NCI-H446 (cell line): Measurements from ENCODE around the gene CHST3.
"Not testable (repeated sequence)": the region's sequence is repeated elsewhere in the genome, so short reads cannot be mapped to it uniquely, and the experiment has no call there.

Experiments used
- DNase-seq, 2 experiments: peaks; one replicate each; lab custom pipeline; 2025; lab: John Stamatoyannopoulos, UW

The CHST3 gene

DNA sequence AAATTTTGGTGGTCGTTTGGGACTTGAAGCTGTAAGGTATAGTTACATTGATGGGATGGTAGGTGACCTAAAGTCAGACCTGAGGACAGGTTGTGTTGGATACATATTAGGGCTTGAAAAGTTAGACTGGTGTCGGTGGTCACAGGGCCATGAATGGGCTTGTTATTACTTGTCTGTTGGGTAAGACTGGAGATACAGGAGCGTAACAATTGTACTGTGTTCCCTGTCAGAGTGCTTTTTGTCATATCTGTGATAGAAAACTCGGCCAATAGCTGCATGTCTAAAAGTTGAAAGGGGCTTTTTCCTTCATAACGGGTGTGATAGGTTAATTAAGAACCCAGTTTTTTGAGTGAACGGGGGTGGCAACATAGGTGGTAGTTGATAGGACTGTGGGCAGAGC is 13.5 kb upstream of the CHST3 start:
- DNase-seq, result no peak

DNA sequence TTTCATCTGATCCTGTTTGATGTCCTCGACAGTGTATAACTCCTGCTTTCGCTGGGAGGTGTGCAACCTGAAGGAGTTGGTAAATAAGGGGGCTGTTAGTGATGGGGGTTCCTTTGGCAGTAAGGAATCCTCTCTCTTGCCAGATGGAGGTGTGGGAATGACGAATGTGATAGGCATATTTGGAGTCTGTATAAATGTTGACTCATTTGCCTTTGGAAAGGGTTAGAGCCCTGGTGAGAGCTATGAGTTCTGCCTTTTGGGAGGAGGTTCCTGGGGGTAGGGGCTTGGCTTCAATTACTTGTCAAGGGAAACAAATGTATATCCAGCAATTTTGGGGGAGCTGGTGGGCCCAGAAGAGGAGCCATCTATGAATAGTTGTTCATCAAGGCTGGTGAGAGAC is 11.4 kb upstream of the CHST3 start:
- no peak for DNase-seq

DNA sequence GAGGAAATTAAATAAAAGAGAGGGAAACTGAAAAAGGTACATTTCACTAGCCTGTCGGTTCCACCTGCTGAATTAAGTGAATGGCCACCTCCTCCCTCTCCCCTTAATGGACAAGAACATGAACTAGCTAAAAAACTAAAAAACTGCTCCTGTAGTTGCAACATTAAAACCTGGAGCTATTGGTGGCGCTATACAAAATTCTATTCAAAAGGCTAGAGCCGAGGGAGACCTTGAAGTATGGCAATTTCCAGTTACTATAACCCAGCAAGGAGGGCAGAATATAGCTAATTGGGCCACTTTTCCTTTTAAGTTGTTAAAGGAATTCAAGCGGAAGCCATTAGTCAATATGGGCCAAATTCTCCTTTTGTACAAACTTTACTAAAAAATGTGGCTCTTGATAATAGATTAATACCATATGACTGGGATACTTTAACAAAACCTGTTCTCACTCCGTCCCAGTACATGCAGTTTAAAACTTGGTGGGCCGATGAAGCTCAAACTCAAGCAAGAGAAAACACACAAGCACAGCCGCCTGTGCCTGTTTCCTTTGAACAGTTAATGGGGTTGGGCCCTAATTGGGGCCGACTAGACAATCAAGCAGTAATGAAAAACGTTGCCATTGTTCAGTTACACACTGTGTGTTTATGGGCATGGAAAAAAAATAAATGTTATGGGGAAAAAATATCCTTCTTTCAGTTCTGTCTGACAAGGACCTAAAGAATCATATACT is 6.5 kb upstream of the CHST3 start:
- DNase-seq, result no peak

DNA sequence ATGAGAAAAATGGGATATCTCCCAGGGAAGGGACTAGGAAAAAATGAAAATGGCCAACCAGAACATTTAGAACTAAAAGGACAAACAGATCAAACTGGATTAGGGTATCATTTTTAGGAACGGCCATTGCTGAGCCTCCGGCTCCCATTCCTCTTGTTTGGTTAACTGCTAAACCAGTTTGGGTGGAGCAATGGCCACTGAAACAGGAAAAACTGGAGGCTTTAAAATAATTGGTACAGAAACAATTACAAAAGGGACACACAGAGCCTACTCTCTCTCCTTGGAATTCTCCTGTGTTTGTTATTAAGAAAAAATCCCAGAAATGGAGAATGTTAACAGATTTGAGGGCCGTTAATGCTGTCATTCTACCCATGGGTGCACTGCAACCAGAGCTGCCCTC is 4.7 kb upstream of the CHST3 start:
- no peak for DNase-seq

DNA sequence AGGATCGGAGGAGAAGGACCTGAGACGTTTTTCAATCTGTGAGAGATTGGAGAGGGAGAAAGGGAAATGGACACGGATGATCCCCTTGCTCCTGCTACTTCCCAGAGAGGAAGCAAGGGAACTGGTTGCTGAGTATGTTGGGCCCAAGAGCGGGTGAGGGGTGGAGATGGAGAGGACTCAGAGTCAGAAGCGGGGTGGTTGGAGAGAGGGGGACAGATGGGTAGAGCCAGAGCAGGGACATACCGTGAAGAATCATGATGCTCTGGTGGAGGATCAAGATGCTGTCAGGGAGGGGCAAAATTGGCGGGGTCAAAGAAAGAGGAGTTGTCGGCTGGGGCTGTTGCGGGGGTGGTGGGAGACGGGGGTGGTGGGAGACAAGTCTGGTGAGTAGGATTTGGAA is 2.4 kb upstream of the CHST3 start:
- no peak for DNase-seq

- DNase-seq, result no peak
These were observed 1.3 kb upstream of the CHST3 start for GRCh38 chr10:71962901-71963300.

DNA sequence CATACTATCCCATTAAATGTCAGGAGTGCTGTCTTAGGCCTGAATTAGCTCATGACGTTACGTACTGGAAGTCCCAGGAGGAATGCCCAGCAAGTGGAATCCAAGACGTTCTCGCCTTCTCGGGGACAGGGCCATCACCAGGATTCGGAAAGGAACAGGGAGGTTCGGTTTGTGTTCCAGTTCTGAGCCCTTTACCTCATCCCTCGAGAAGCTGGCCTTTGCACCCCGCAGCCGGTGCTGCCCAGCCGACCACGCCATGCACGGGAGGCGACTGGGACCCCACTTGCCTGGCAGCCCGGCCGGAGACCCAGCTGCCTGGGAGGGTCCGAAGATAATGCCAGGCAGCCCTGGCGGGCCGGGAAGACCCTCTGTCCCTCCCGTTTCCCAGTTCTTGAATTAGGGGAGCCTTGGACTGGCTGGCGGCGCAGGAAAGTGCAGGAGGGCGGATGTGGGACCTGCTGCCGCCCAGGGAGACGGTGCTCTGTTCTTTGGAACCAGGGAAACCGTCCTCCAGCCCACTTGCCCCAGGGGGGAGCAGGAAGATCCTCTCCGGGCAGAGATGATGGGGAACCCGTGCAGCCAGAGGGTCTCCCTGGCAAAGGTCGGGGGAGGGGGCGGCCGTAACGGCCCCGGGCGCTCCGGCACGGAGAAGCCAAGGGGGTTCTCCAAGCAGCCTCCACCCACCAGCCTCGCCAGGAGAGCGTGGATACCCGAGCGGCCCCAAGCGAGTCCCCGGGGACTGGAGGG is 671 bp upstream of the CHST3 start:
- DNase-seq, result no peak

DNA sequence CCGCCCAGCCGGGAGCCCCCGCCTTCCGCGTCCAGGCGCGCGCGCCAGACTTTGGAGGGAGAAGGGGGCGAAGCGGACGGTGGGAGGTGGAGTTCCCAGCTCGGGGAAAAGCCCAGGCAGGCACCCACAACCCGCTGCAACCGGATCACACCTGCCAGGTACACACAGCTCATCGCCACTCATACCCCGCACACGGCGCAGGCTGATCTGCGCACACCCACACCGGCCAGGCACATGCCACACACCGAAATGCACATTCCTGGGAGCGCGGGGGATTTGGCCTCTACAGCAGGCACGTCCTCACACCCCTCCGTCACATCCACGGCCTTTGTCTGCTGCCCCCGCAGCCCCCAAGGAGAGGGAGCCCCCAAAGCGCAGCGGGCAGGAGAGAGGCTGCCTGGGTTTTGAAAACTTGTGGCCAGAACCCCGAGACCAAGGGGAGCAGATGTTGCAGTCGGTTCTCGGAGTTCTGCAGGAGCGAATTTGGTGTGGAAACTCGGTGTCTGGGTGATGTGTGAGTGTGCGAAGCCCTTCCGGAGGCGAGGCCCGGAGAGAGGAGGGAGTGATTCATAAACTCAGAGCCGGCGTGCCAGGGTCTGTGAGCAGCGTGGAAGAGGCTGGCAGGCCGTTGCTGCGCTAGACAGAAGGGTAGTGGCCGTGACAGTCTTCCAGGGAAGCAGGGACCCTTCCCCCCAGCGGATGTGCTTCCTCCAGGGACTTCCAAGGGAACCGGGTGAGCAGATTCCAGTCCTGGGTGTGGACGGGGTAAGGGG is 734 bp downstream of the CHST3 start:
- DNase-seq, result no peak

DNA sequence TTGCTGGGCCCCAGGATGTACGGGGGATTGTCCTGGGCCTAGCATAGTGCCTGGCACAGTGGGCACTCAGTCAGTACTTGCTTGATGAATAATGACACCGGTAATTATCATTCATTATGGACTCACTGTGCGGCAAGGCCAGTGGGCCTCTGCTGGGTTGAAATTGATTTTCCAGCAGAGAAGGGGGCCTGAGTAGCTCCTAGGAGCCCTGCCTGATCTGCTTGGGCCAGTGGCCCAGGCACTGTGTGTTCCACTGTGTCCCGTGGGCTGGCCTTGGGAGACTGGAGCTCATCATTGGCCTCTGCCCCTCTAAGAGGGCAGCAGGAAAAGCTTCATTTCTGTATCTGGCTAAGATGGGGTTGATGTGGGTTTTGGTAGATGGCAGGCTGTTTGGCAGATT is 1.4 kb downstream of the CHST3 start:
- DNase-seq, result no peak

DNA sequence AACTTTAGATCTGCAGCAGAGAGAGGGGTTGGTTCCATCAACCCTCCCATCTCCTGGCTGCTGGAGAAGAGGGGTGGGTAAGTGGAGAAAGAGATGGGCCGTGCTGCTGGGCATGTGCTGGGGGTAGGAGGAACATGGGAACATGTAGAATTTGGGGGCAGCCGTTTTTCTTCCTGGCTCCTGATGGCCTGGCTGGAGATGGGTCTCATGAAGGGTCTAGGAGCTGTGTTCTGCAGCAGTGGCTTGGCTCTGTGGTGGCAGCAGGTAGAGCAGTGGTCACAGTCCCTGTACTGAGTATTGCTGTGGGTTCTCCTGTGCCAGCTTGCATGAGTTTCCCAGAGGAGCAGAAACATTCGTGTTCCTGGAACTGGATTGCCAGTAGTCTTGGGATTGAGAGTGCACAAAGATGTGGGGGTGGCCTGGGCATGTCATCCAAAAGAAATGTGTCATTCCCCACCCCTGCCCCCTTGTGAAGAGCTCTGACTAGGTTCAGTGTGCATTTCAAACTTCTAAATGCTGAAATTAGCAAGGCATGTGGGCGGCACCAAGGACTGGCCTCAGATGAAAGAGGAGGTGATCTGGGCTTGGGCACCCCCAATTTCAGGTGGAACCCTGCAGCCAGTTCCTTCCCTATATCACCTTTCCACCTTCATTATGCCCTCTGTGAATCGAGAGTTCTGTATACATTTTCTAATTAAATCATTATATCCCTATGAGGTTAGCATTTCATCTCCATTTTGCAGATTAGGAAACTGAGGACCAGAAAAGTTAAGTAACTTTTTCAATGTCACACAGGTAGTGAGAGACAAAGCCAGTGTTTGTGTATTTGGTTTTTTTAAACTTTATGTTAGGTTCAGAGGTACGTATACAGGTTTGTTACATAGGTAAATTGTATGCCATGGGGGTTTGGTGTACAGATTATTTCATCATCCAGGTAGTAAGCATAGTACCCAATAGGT is 2.1 kb downstream of the CHST3 start:
- no peak for DNase-seq

GRCh38 chr10:71967958-71968357 is 3.8 kb downstream of the CHST3 start:
- not testable (repeated sequence) for DNase-seq

DNA sequence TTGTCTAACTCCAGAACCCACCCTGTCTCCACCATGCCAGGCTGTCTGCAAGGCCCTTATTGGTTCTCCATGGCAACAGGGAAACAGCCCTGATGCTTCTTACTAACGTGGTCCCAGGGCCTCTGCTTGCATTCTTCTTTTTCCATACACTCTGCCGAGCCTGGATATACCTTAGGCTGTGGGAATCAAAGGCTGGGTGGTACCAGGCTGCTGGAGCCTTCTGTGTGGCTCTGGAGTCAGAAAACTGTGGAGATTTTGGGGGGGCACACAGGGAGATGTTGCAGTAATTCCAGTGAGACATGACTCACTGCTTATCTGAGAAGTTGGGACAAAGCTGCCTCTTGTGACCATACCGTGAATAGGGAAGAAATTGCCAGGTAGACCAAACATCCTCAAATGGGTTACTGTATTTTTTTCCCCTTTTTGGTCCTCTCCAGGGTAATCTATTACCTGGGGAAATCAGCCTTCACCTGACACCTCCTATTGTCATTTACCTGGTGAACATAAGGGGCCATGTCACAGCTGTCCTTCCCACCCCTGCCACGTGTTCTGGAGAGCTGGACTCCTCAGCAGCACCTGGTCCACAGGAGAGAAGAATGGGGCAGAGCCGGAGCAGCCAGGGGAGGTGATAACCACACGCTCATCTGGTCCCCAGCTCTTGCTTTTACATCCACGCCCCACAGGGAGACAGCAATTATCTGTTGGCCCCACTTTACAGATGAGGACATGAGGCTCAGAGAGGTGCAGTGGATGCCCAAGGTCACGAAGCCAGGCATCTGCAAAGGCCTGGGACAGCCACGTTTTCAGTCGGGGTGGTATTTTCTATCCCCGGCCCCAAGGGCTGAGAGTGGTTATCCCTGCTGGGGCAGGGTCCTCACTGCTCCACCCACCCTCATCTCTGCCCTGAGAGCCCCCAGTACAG is 4.6 kb downstream of the CHST3 start:
- DNase-seq, result no peak

- no peak for DNase-seq
These were observed 5.7 kb downstream of the CHST3 start for GRCh38 chr10:71969929-71970328.

- no peak for DNase-seq
These were observed 6.1 kb downstream of the CHST3 start for GRCh38 chr10:71970331-71970730.

DNA sequence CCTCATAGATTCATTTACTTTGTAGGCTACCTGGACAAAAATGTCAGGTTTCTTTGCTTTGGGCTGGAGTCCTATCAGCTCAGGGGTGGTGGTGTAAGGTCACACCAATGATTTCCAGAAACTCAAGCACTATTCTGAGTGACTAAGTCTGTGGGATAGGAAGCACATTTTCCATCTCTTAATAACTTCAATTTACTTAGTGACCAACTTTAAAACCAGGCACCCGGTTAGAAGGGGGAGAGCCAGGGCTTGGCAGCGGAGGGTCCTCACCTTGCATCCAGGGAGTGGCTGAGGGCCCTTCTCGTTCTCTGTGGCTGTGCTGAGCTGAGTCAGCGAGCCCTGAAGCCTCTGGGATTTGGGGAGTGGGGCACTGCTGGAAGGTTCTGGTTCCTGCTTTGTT is 6.7 kb downstream of the CHST3 start:
- DNase-seq, result no peak

GRCh38 chr10:71971311-71971731 is 7.1 kb downstream of the CHST3 start:
- no peak for DNase-seq

DNA sequence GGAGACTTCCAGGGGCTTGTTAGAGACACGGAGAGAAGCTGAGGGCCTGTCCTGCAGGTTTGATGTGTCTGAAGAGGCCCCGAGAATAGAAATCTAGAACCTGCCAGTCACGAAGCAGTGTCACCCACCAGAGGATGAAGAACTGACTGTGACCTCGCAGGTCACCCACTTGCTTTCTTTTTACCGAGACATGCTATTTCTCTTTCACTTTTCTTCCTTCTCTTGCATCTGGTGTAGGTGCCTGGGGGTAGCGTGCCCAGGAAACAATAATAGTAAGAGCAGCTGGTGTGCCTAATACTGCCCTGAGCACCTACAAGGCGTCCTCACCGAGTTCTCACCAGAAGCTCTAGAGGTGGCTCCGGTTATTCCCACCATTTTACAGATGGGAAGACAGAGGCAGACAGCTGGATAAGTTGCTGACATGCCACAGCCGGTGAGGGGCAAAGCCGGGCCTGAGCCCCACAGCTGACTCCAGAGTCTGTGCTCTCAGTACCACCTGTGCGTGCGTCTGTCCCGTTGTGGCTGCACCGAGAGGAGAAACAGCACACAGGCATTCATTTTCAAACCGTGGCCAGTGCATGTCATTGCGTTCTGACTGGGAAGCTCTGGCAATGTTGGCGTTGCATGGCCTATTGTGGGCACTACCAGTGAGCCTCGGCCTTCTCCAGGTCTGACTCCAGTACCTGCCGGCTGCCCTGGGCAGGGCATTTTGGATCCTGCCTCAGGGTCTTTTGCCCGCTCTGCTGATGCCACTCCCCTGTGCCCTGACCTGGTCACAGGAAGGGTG is 7.8 kb downstream of the CHST3 start:
- DNase-seq, result no peak

GRCh38 chr10:71972746-71973695 is 8.8 kb downstream of the CHST3 start:
- DNase-seq, result no peak
